ENCODE measurements around the gene IRF6. TPM values are rescaled to one million over a fixed set of nuclear protein-coding genes. Genes with fewer than 3 reads are reported as not detected.

The IRF6 gene
- total and polyA plus RNA-seq, 5 donors from 2014 or later = 0.21 to 1.9 (median 0.86) TPM

GRCh38 chr1:209822706-209823105 is 16.8 kb upstream of the IRF6 start:
- Histone ChIP-seq H3K27me3 (ENCODE audit: control insufficient read depth, insufficient read depth, low read length) (peaks cover 34% of the 10 kb centered on the region), H3K4me3 (ENCODE audit: low read depth, low read length) (no peak overlapping the region), H3K9me3 (ENCODE audit: control insufficient read depth in 2 of 2, low read length in 2 of 2) (no peaks in the 10 kb centered on the region), H3K36me3 (ENCODE audit: control insufficient read depth, insufficient read depth, low read length) (no peaks in the 10 kb centered on the region), H3K27ac (ENCODE audit: insufficient read depth, low read length, poor library complexity, severe bottlenecking) (no peak overlapping the region), H3K4me1 (ENCODE audit: control insufficient read depth, insufficient read depth, low read length, poor library complexity, severe bottlenecking) (no peaks in the 10 kb centered on the region)
- peaks cover 10 to 19% (median 11%) of the 10 kb centered on the region in 4 donors for H3K4me1 Mint-ChIP-seq
- H3K4me3 Mint-ChIP-seq = no peak overlapping the region
- peak overlapping the region in 2 of 3 donors; percentile 39 to 57 for H3K27ac Mint-ChIP-seq
- DNase-seq = no peak
- ATAC-seq (ENCODE audit: low read depth in 2 of 2) = no peak
- H3K27me3 Mint-ChIP-seq = peaks cover 49% of the 10 kb centered on the region
- peaks cover 0 to 1% (median 0%) of the 10 kb centered on the region in 7 donors for H3K9me3 Mint-ChIP-seq
- H3K36me3 Mint-ChIP-seq = no peaks in the 10 kb centered on the region

- Histone ChIP-seq H3K36me3 (ENCODE audit: control insufficient read depth, insufficient read depth, low read length) (no peaks in the 10 kb centered on the region), H3K9me3 (ENCODE audit: control insufficient read depth in 2 of 2, low read length in 2 of 2) (no peaks in the 10 kb centered on the region), H3K27ac (ENCODE audit: insufficient read depth, low read length, poor library complexity, severe bottlenecking) (no peak overlapping the region), H3K4me3 (ENCODE audit: low read depth, low read length) (no peak overlapping the region), H3K4me1 (ENCODE audit: control insufficient read depth, insufficient read depth, low read length, poor library complexity, severe bottlenecking) (no peaks in the 10 kb centered on the region), H3K27me3 (ENCODE audit: control insufficient read depth, insufficient read depth, low read length) (peaks cover 34% of the 10 kb centered on the region)
- Mint-ChIP-seq H3K27me3 (peaks cover 52% of the 10 kb centered on the region), H3K9me3 (peaks cover 0 to 1% (median 0%) of the 10 kb centered on the region in 7 donors), H3K27ac (no peak overlapping the region), H3K36me3 (no peaks in the 10 kb centered on the region), H3K4me1 (peaks cover 6 to 9% (median 8%) of the 10 kb centered on the region in 4 donors), H3K4me3 (no peak overlapping the region)
- no peak for DNase-seq
- ATAC-seq (ENCODE audit: low read depth in 2 of 2) = no peak
Measured at GRCh38 chr1:209820986-209821385, 15.0 kb upstream of the IRF6 start.

GRCh38 chr1:209819058-209819457 is 13.1 kb upstream of the IRF6 start:
- H3K4me3 Mint-ChIP-seq = no peak overlapping the region
- H3K27ac Mint-ChIP-seq = no peak overlapping the region
- H3K4me1 Mint-ChIP-seq = peaks cover 6 to 12% (median 8%) of the 10 kb centered on the region in 4 donors
- Histone ChIP-seq H3K36me3 (ENCODE audit: control insufficient read depth, insufficient read depth, low read length) (no peaks in the 10 kb centered on the region), H3K4me1 (ENCODE audit: control insufficient read depth, insufficient read depth, low read length, poor library complexity, severe bottlenecking) (no peaks in the 10 kb centered on the region), H3K9me3 (ENCODE audit: control insufficient read depth in 2 of 2, low read length in 2 of 2) (no peaks in the 10 kb centered on the region), H3K27ac (ENCODE audit: insufficient read depth, low read length, poor library complexity, severe bottlenecking) (no peak overlapping the region), H3K27me3 (ENCODE audit: control insufficient read depth, insufficient read depth, low read length) (peaks cover 27% of the 10 kb centered on the region), H3K4me3 (ENCODE audit: low read depth, low read length) (no peak overlapping the region)
- H3K9me3 Mint-ChIP-seq = peaks cover 0 to 1% (median 0%) of the 10 kb centered on the region in 7 donors
- H3K27me3 Mint-ChIP-seq = peaks cover 47% of the 10 kb centered on the region
- no peaks in the 10 kb centered on the region for H3K36me3 Mint-ChIP-seq
- DNase-seq (no peak), ATAC-seq (ENCODE audit: low read depth in 2 of 2) (no peak)

GRCh38 chr1:209817691-209818090 is 11.7 kb upstream of the IRF6 start:
- Histone ChIP-seq H3K27me3 (ENCODE audit: control insufficient read depth, insufficient read depth, low read length) (peaks cover 27% of the 10 kb centered on the region), H3K27ac (ENCODE audit: insufficient read depth, low read length, poor library complexity, severe bottlenecking) (no peak overlapping the region), H3K4me3 (ENCODE audit: low read depth, low read length) (no peak overlapping the region), H3K4me1 (ENCODE audit: control insufficient read depth, insufficient read depth, low read length, poor library complexity, severe bottlenecking) (no peaks in the 10 kb centered on the region), H3K9me3 (ENCODE audit: control insufficient read depth in 2 of 2, low read length in 2 of 2) (no peaks in the 10 kb centered on the region), H3K36me3 (ENCODE audit: control insufficient read depth, insufficient read depth, low read length) (no peaks in the 10 kb centered on the region)
- no peaks in the 10 kb centered on the region for H3K36me3 Mint-ChIP-seq
- peaks cover 0 to 4% (median under 1%) of the 10 kb centered on the region in 4 donors for H3K4me1 Mint-ChIP-seq
- no peak overlapping the region for H3K27ac Mint-ChIP-seq
- peaks cover 0 to 1% (median 0%) of the 10 kb centered on the region in 7 donors for H3K9me3 Mint-ChIP-seq
- H3K27me3 Mint-ChIP-seq = peaks cover 40% of the 10 kb centered on the region
- H3K4me3 Mint-ChIP-seq = no peak overlapping the region
- ATAC-seq (ENCODE audit: low read depth in 2 of 2) = no peak
- no peak for DNase-seq

- Mint-ChIP-seq H3K4me3 (no peak overlapping the region), H3K27me3 (peaks cover 37% of the 10 kb centered on the region), H3K36me3 (no peaks in the 10 kb centered on the region), H3K27ac (no peak overlapping the region), H3K9me3 (peaks cover 0 to 1% (median 0%) of the 10 kb centered on the region in 7 donors), H3K4me1 (peaks cover 0 to 2% (median 0%) of the 10 kb centered on the region in 4 donors)
- ATAC-seq (ENCODE audit: low read depth in 2 of 2) (no peak), DNase-seq (no peak)
- no peak overlapping the region for H3K4me3 ChIP-seq (ENCODE audit: low read depth, low read length)
- H3K36me3 ChIP-seq (ENCODE audit: control insufficient read depth, insufficient read depth, low read length) = no peaks in the 10 kb centered on the region
- H3K9me3 ChIP-seq (ENCODE audit: control insufficient read depth in 2 of 2, low read length in 2 of 2) = no peaks in the 10 kb centered on the region
- H3K27me3 ChIP-seq (ENCODE audit: control insufficient read depth, insufficient read depth, low read length) = peaks cover 24% of the 10 kb centered on the region
- H3K27ac ChIP-seq (ENCODE audit: insufficient read depth, low read length, poor library complexity, severe bottlenecking) = no peak overlapping the region
- H3K4me1 ChIP-seq (ENCODE audit: control insufficient read depth, insufficient read depth, low read length, poor library complexity, severe bottlenecking) = no peaks in the 10 kb centered on the region
Measured at GRCh38 chr1:209816923-209817322, 11.0 kb upstream of the IRF6 start.

GRCh38 chr1:209815931-209816341 is 10.0 kb upstream of the IRF6 start:
- no peak for ATAC-seq (ENCODE audit: low read depth in 2 of 2)
- no peaks in the 10 kb centered on the region for H3K9me3 ChIP-seq (ENCODE audit: control insufficient read depth in 2 of 2, low read length in 2 of 2)
- peaks cover 30% of the 10 kb centered on the region for H3K27me3 Mint-ChIP-seq
- H3K4me3 Mint-ChIP-seq = no peak overlapping the region
- H3K4me1 ChIP-seq (ENCODE audit: control insufficient read depth, insufficient read depth, low read length, poor library complexity, severe bottlenecking) = no peaks in the 10 kb centered on the region
- H3K27me3 ChIP-seq (ENCODE audit: control insufficient read depth, insufficient read depth, low read length) = peaks cover 17% of the 10 kb centered on the region
- no peak for DNase-seq
- no peak overlapping the region for H3K4me3 ChIP-seq (ENCODE audit: low read depth, low read length)
- H3K27ac Mint-ChIP-seq = no peak overlapping the region
- no peak overlapping the region for H3K27ac ChIP-seq (ENCODE audit: insufficient read depth, low read length, poor library complexity, severe bottlenecking)
- H3K36me3 ChIP-seq (ENCODE audit: control insufficient read depth, insufficient read depth, low read length) = no peaks in the 10 kb centered on the region
- H3K9me3 Mint-ChIP-seq = peaks cover 0 to 1% (median 0%) of the 10 kb centered on the region in 7 donors
- H3K36me3 Mint-ChIP-seq = no peaks in the 10 kb centered on the region
- peaks cover 0 to 2% (median 0%) of the 10 kb centered on the region in 4 donors for H3K4me1 Mint-ChIP-seq

GRCh38 chr1:209815490-209815889 is 9.5 kb upstream of the IRF6 start:
- Histone ChIP-seq H3K4me1 (ENCODE audit: control insufficient read depth, insufficient read depth, low read length, poor library complexity, severe bottlenecking) (no peaks in the 10 kb centered on the region), H3K27me3 (ENCODE audit: control insufficient read depth, insufficient read depth, low read length) (peaks cover 14% of the 10 kb centered on the region), H3K4me3 (ENCODE audit: low read depth, low read length) (no peak overlapping the region), H3K36me3 (ENCODE audit: control insufficient read depth, insufficient read depth, low read length) (no peaks in the 10 kb centered on the region), H3K27ac (ENCODE audit: insufficient read depth, low read length, poor library complexity, severe bottlenecking) (no peak overlapping the region), H3K9me3 (ENCODE audit: control insufficient read depth in 2 of 2, low read length in 2 of 2) (no peaks in the 10 kb centered on the region)
- H3K36me3 Mint-ChIP-seq = no peaks in the 10 kb centered on the region
- H3K4me1 Mint-ChIP-seq = peaks cover 0 to 2% (median 0%) of the 10 kb centered on the region in 4 donors
- H3K9me3 Mint-ChIP-seq = peaks cover 0 to 1% (median 0%) of the 10 kb centered on the region in 7 donors
- H3K27me3 Mint-ChIP-seq = peaks cover 25% of the 10 kb centered on the region
- DNase-seq = no peak
- no peak for ATAC-seq (ENCODE audit: low read depth in 2 of 2)
- H3K4me3 Mint-ChIP-seq = no peak overlapping the region
- no peak overlapping the region for H3K27ac Mint-ChIP-seq

- peaks cover 21% of the 10 kb centered on the region for H3K27me3 Mint-ChIP-seq
- no peak overlapping the region for H3K27ac Mint-ChIP-seq
Measured at GRCh38 chr1:209813902-209814301, 8.0 kb upstream of the IRF6 start.

More at GRCh38 chr1:209813902-209814301, 8.0 kb upstream of the IRF6 start:
- H3K36me3 Mint-ChIP-seq = no peaks in the 10 kb centered on the region
- no peaks in the 10 kb centered on the region for H3K4me1 ChIP-seq (ENCODE audit: control insufficient read depth, insufficient read depth, low read length, poor library complexity, severe bottlenecking)
- H3K27me3 ChIP-seq (ENCODE audit: control insufficient read depth, insufficient read depth, low read length) = peaks cover 5% of the 10 kb centered on the region
- H3K4me3 Mint-ChIP-seq = no peak overlapping the region
- H3K36me3 ChIP-seq (ENCODE audit: control insufficient read depth, insufficient read depth, low read length) = no peaks in the 10 kb centered on the region
- H3K27ac ChIP-seq (ENCODE audit: insufficient read depth, low read length, poor library complexity, severe bottlenecking) = no peak overlapping the region
- H3K9me3 Mint-ChIP-seq = peaks cover 0 to 1% (median 0%) of the 10 kb centered on the region in 7 donors
- DNase-seq (no peak), ATAC-seq (ENCODE audit: low read depth in 2 of 2) (no peak)
- H3K4me1 Mint-ChIP-seq = peaks cover 0 to 2% (median 0%) of the 10 kb centered on the region in 4 donors
- H3K9me3 ChIP-seq (ENCODE audit: control insufficient read depth in 2 of 2, low read length in 2 of 2) = no peaks in the 10 kb centered on the region
- H3K4me3 ChIP-seq (ENCODE audit: low read depth, low read length) = no peak overlapping the region

Measured in CD4-positive, CD25-positive, alpha-beta regulatory T cell (primary cell).